Measurements from ENCODE around the gene TAF6. TPM values are rescaled to one million over a fixed set of nuclear protein-coding genes. Genes with fewer than 3 reads are reported as not detected.

Gene TAF6
- total RNA-seq, 2 experiments from 2014 or later, result 48.6 to 55.3 TPM

DNA sequence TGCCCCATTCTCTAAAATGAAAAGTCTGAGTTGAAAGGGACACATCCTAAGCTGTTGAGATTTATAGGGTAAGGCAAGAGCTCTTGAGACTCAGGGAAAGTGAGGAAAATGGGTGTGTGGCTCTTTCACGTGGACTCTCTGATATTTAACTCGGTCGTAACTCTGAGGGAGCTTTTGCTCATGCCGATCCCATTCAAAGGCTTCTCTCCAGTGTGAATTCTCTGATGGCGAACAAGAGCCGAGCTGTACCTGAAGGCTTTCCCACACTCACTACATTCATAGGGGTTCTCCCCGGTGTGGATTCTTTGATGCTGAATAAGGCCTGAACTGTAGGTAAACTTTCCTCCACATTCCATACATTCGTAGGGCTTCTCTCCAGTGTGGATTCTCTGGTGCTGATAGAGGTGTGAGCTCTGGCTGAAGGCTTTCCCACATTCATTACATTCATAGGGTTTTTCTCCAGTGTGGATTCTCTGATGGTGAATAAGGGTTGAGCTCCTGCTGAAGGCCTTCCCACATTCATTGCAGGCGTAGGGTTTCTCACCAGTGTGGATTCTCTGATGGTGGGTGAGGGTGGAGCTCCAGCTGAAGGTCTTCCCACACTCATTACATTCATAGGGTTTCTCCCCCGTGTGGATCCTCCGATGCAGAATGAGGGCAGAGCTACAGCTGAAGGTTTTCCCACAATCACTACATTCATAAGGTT is 48.0 kb downstream of the TAF6 start:
- no peak overlapping the region for H3K4me3 Mint-ChIP-seq
- ChIA-PET POLR2A (interaction anchor here (0.6 to 2.3 kb wide), 7 partner anchors 9 to 217 kb away, joined by 3 to 10 read pairs (median 4); partner anchors contain the start of gene ZSCAN21), CTCF (interaction anchor here (0.7 to 1.9 kb wide), 7 partner anchors 10 to 158 kb away, joined by 3 to 5 read pairs (median 3); partner anchors contain the start of gene AP4M1)
- peaks cover 29% of the 10 kb centered on the region for H3K9me3 Mint-ChIP-seq
- intact Hi-C loops (cut with micrococcal nuclease), result no loop called here
- DNase-seq (no peak), ATAC-seq (no peak)
- TF ChIP-seq, protein P1, sequence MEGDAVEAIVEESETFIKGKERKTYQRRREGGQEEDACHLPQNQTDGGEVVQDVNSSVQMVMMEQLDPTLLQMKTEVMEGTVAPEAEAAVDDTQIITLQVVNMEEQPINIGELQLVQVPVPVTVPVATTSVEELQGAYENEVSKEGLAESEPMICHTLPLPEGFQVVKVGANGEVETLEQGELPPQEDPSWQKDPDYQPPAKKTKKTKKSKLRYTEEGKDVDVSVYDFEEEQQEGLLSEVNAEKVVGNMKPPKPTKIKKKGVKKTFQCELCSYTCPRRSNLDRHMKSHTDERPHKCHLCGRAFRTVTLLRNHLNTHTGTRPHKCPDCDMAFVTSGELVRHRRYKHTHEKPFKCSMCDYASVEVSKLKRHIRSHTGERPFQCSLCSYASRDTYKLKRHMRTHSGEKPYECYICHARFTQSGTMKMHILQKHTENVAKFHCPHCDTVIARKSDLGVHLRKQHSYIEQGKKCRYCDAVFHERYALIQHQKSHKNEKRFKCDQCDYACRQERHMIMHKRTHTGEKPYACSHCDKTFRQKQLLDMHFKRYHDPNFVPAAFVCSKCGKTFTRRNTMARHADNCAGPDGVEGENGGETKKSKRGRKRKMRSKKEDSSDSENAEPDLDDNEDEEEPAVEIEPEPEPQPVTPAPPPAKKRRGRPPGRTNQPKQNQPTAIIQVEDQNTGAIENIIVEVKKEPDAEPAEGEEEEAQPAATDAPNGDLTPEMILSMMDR (IDR thresholded peaks at IDR 0.05), result no peak
- no peaks in the 10 kb centered on the region for H3K4me1 Mint-ChIP-seq (ENCODE audit: low read depth)
- H3K27me3 Mint-ChIP-seq, result no peaks in the 10 kb centered on the region
- H3K36me3 Mint-ChIP-seq (ENCODE audit: low read depth), result peaks cover 79% of the 10 kb centered on the region
- H3K27ac Mint-ChIP-seq, result no peak overlapping the region

DNA sequence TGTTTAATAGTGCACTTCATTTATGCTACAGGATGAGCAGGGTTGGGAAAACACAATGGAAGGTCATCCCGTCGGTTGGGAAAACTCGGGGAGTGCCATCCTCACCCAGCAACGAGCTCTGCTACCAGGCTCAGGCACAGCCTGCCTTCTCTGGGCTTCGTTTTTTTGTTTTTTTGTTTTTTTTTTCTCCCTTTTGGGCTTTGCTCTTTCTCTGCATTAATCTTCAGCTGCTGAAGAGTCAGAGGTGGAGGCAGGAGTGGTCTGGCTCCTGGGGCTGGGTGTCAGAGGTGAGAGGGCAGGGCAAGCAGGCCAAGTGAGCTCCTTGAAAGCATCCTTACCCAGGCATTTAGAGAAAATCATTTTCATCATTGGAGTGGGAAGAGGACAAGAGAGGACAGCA is 49.2 kb downstream of the TAF6 start:
- ATAC-seq (no peak), DNase-seq (no peak)
- Mint-ChIP-seq H3K36me3 (ENCODE audit: low read depth) (peaks cover 68% of the 10 kb centered on the region), H3K27ac (no peak overlapping the region), H3K4me1 (ENCODE audit: low read depth) (no peaks in the 10 kb centered on the region), H3K4me3 (no peak overlapping the region), H3K27me3 (no peaks in the 10 kb centered on the region), H3K9me3 (peaks cover 29% of the 10 kb centered on the region)
- TF ChIP-seq, protein P1 (IDR thresholded peaks at IDR 0.05), result no peak
- ChIA-PET POLR2A (interaction anchor here (0.8 to 2.3 kb wide), 2 partner anchors 20 to 22 kb away, joined by 3 to 10 read pairs; partner anchors contain the start of gene ZSCAN21), CTCF (interaction anchor here (0.9 to 1.9 kb wide), 3 partner anchors 11 to 156 kb away, joined by 3 to 5 read pairs (median 3); no protein-coding TSS in a partner anchor)
- intact Hi-C loops (cut with micrococcal nuclease), result no loop called here

DNA sequence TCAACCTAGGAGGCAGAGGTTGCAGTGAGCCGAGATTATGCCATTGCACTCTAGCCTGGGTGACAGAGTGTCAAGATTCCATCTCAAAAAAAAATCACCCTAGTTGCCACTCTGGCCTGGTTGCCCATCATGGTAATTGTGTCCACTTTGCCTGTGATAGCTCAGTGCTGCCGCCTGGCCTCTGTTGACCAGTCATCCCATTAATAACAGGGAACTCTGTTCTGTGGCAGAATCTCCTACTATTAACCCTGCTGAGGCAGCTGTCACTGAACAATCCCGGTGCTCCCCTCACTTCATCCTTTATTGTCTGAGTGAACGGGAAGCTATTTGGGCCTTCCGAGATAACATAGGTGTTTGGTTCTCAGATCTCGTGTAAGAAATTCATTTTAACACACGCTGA is 52.2 kb downstream of the TAF6 start:
- peaks cover 45% of the 10 kb centered on the region for H3K36me3 Mint-ChIP-seq (ENCODE audit: low read depth)
- ChIA-PET POLR2A (no interaction called here), CTCF (interaction anchor here (1.2 kb wide), 2 partner anchors 14 to 66 kb away, joined by 3 read pairs; no protein-coding TSS in a partner anchor)
- no peaks in the 10 kb centered on the region for H3K27me3 Mint-ChIP-seq
- no peak overlapping the region for H3K4me3 Mint-ChIP-seq
- TF ChIP-seq, protein P1 (IDR thresholded peaks at IDR 0.05), result no peak
- no peak for ATAC-seq
- DNase-seq, result no peak
- H3K9me3 Mint-ChIP-seq, result peaks cover 19% of the 10 kb centered on the region
- no peak overlapping the region for H3K27ac Mint-ChIP-seq
- intact Hi-C loops (cut with micrococcal nuclease), result no loop called here
- no peaks in the 10 kb centered on the region for H3K4me1 Mint-ChIP-seq (ENCODE audit: low read depth)

DNA sequence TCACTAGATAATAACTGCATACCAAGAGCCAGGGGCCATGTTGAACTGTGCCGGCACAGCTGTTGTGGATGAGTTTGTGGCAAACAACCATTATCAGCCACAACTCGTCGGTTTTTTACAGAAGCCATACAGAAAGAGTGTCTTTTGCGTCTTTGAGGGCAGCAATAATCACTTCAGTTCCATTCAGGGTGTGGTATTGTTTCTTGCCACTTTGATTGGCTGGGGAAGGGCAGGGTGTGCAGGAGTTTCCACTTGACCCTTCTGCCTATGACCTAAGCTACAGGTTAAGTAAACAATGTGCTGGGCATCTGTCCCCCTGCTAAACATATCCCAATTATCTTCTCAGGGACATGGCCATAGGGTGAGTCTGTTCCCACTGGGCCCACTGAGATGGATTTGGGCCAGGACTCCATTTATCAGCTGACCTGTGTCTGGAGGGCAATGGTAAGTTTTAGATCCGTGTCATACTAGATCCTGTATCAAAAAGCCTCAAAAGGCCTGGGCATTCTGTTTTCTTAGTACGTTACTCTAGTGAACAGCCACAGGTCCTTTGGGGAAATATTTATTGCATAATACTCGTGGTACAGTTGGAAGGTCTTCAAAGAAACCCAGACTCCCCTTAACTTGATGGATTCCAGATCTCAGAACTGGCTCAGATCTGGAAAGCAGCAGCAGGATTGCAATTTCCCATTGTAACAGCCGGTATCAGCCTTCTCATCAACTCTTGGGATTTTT is 53.5 kb downstream of the TAF6 start:
- TF ChIP-seq, protein P1 (IDR thresholded peaks at IDR 0.05), result no peak
- H3K36me3 Mint-ChIP-seq (ENCODE audit: low read depth), result peaks cover 36% of the 10 kb centered on the region
- intact Hi-C loops (cut with micrococcal nuclease), result no loop called here
- no peak overlapping the region for H3K4me3 Mint-ChIP-seq
- no peak overlapping the region for H3K27ac Mint-ChIP-seq
- CTCF ChIA-PET, result no interaction called here
- DNase-seq (no peak), ATAC-seq (no peak)
- H3K27me3 Mint-ChIP-seq, result no peaks in the 10 kb centered on the region
- POLR2A ChIA-PET, result interaction anchor here (1.2 kb wide), 1 partner anchor 10 kb away, joined by 5 read pairs; no protein-coding TSS in a partner anchor
- H3K9me3 Mint-ChIP-seq, result peaks cover 5% of the 10 kb centered on the region
- no peaks in the 10 kb centered on the region for H3K4me1 Mint-ChIP-seq (ENCODE audit: low read depth)
